ENCODE results near the gene ECE1. TPM values are rescaled to one million over a fixed set of nuclear protein-coding genes. Genes with fewer than 3 reads are reported as not detected.
"Not testable (repeated sequence)": the region's sequence is repeated elsewhere in the genome, so short reads cannot be mapped to it uniquely, and the experiment has no call there.

ECE1 gene
- total RNA-seq, 4 donors from 2014 or later: 55.9 to 149 (median 112) TPM

DNA sequence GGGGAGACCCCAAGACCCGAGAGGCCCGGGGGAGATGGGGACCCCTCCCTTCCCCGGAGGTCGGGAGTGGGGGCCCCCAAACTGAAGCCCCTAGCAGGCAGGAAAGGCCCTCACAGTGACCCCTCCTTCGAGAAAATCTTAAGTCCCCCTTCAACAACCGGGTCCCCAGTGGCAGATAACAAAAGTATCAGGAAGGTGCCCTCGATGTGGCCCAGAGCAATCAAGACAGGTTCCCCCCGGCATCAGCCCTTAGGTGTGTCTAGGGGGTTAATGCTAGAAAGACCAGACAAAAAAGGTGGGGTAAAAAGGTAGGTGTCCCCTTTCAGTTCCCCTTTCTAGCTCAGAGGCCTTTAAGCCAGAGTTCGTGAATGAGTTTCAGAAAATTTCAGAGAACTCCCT, 282 bp upstream of the ECE1 start:
- no peak for DNase-seq

DNA sequence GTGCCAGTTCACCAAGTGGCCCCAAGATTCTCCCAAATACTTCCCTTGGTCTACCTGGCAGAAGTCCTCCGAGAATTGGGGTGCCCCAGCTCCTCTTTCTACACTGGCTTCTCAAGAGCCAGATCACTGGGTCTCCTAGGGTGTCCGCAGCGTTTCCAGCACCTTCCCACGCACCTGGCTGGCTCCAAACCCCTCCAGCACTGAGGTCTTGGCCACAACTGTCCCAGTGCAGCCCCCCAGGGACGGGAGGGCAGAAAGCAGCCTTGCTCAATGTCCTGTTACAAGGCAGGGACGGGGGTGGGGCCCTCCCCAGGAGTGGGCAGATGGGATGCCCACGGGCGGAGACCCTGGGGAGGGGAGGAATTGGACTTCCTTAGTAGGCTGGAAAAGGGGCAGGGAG, 1.1 kb downstream of the ECE1 start:
- TF ChIP-seq EP300 (IDR thresholded peaks at IDR 0.05; ENCODE audit: low read depth): no peak
- TF ChIP-seq, protein P1, sequence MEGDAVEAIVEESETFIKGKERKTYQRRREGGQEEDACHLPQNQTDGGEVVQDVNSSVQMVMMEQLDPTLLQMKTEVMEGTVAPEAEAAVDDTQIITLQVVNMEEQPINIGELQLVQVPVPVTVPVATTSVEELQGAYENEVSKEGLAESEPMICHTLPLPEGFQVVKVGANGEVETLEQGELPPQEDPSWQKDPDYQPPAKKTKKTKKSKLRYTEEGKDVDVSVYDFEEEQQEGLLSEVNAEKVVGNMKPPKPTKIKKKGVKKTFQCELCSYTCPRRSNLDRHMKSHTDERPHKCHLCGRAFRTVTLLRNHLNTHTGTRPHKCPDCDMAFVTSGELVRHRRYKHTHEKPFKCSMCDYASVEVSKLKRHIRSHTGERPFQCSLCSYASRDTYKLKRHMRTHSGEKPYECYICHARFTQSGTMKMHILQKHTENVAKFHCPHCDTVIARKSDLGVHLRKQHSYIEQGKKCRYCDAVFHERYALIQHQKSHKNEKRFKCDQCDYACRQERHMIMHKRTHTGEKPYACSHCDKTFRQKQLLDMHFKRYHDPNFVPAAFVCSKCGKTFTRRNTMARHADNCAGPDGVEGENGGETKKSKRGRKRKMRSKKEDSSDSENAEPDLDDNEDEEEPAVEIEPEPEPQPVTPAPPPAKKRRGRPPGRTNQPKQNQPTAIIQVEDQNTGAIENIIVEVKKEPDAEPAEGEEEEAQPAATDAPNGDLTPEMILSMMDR (IDR thresholded peaks at IDR 0.05): no peak
- no peak for TF ChIP-seq POLR2AphosphoS5 (IDR thresholded peaks at IDR 0.05)
- no peak for TF ChIP-seq POLR2A (IDR thresholded peaks at IDR 0.05)

More for the DNA sequence above, 282 bp upstream of the ECE1 start:
- peak overlapping the region; percentile 78 to 85 (median 80) for H3K27ac ChIP-seq
- H3K36me3 ChIP-seq: no peaks in the 10 kb centered on the region
- in situ Hi-C loops (cut with MboI; ENCODE audit: low pct_ligation_motif_present in 1 of 4, low pct_unique_long_range_greater_than_20kb in 1 of 4, low sequenced_read_pairs in 3 of 4) (no loop called here), intact Hi-C loops (cut with DNase I; ENCODE audit: low total_unique reads) (no loop called here)
- no peaks in the 10 kb centered on the region for H3K9me3 ChIP-seq
- peak overlapping the region; percentile 46 to 63 (median 61) for H3K4me3 ChIP-seq
- no peaks in the 10 kb centered on the region for H3K27me3 ChIP-seq
- TF ChIP-seq, protein P1 (IDR thresholded peaks at IDR 0.05): no peak
- TF ChIP-seq POLR2AphosphoS5 (IDR thresholded peaks at IDR 0.05) (no peak), POLR2A (IDR thresholded peaks at IDR 0.05) (no peak), EP300 (IDR thresholded peaks at IDR 0.05; ENCODE audit: low read depth) (no peak)
- peaks cover 29 to 70% (median 40%) of the 10 kb centered on the region in 4 donors for H3K4me1 ChIP-seq
- 10 to 24% methylated on average over 4 to 5 of the region's 9 CpGs for WGBS, 2 donors (ENCODE audit: low coverage in 1 of 2)

DNA sequence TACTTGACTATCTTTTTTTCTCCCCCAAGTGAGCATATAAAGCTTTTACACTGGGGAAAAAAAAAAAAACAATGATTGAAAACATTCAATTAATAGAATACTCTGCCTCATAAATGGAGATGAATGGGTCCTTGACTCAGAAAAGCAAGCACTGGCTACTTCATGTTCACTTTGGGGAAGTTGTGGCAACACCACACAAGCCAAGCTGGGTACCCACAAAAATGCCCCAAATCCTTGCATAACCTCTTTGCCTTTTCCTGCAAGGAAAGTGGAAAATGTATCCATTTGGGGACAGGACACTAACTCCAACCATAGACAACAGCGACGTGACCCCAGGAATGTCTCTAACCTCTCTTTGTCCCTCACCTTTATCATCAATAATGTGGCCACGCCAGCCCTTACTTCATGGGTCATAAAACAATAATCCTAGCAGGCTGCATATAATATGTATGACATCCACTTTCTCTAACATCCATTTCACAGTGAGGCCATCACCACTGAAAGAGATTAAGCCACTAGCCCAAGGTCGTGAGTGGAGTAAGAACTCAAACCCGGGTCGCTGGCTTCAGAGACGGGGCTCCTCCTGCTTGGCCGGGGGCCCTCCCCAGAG, 2.3 kb downstream of the ECE1 start:
- in situ Hi-C loops (cut with MboI; ENCODE audit: low pct_ligation_motif_present in 1 of 4, low pct_unique_long_range_greater_than_20kb in 1 of 4, low sequenced_read_pairs in 3 of 4): no loop called here

More for the DNA sequence above, 1.1 kb downstream of the ECE1 start:
- in situ Hi-C loops (cut with MboI; ENCODE audit: low pct_ligation_motif_present in 1 of 4, low pct_unique_long_range_greater_than_20kb in 1 of 4, low sequenced_read_pairs in 3 of 4): no loop called here
- Histone ChIP-seq H3K4me3 (peak overlapping the region; percentile 46 to 63 (median 61)), H3K27ac (peak overlapping the region; percentile 78 to 85 (median 80)), H3K27me3 (no peaks in the 10 kb centered on the region), H3K4me1 (peaks cover 29 to 65% (median 31%) of the 10 kb centered on the region in 4 donors), H3K36me3 (no peaks in the 10 kb centered on the region), H3K9me3 (no peaks in the 10 kb centered on the region)
- DNase-seq: no peak
- 79% methylated on average over 8 of the region's 8 CpGs; no CpG with 5 or more reads in 1 of the 2 donors for WGBS, 2 donors (ENCODE audit: low coverage in 1 of 2)
- intact Hi-C loops (cut with DNase I; ENCODE audit: low total_unique reads): no loop called here

DNA sequence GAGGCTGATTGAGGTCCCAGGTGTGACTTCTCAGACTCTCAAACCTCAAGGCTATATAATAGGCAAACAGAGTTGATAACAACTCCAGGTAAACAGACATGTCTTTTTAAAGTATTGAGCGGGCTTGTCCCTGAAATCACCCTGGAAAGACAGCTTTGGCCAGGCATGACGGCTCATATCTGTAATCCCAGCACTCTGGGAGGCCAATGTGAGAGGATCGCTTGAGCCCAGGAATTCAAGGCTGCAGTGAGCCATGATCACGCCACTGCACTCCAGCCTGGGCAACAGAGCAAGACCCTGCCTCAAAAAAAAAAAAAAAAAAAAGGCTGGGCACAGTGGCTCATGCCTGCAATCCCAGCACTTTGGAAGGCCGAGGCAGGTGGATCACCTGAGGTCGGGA, 4.9 kb downstream of the ECE1 start:
- in situ Hi-C loops (cut with MboI; ENCODE audit: low pct_ligation_motif_present in 1 of 4, low pct_unique_long_range_greater_than_20kb in 1 of 4, low sequenced_read_pairs in 3 of 4); H3K4me3 ChIP-seq; H3K27me3 ChIP-seq; DNase-seq; H3K27ac ChIP-seq; H3K9me3 ChIP-seq; H3K36me3 ChIP-seq; intact Hi-C loops (cut with DNase I; ENCODE audit: low total_unique reads): not testable (repeated sequence)
- WGBS, 2 donors (ENCODE audit: low coverage in 1 of 2): 68% methylated on average over 6 of the region's 6 CpGs; no CpG with 5 or more reads in 1 of the 2 donors
- peaks cover 15 to 46% (median 28%) of the 10 kb centered on the region in 4 donors for H3K4me1 ChIP-seq

More for the DNA sequence above, 2.3 kb downstream of the ECE1 start:
- intact Hi-C loops (cut with DNase I; ENCODE audit: low total_unique reads): no loop called here
- TF ChIP-seq POLR2AphosphoS5 (IDR thresholded peaks at IDR 0.05): peak in 1 of 3 donors; percentile 21
- TF ChIP-seq, protein P1 (IDR thresholded peaks at IDR 0.05): no peak
- WGBS, 2 donors (ENCODE audit: low coverage in 1 of 2): 50 to 63% methylated on average over 5 to 8 of the region's 8 CpGs
- Histone ChIP-seq H3K27me3 (no peaks in the 10 kb centered on the region), H3K36me3 (no peaks in the 10 kb centered on the region), H3K4me1 (peaks cover 22 to 53% (median 31%) of the 10 kb centered on the region in 4 donors), H3K27ac (peak overlapping the region; percentile 22 to 85 (median 80)), H3K9me3 (no peaks in the 10 kb centered on the region), H3K4me3 (no peak overlapping the region)
- DNase-seq: no peak

DNA sequence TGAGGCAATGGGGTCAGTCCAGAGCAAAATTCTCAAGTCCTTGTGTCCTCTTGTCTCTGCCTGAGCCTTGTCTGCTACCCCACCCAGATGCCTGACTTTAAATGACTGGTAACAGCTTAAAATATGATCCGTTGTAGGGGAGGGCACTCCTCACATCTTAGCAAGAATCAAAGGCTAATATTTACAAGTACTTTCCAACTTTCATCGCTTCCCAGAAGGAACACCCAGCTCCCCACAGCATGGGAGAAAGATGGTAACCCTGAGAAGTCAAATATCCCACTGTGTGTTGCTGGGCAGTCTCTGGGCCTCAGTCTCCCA, 5.2 kb downstream of the ECE1 start:
- Histone ChIP-seq H3K27ac (no peak overlapping the region), H3K4me3 (no peak overlapping the region), H3K9me3 (no peaks in the 10 kb centered on the region), H3K4me1 (peaks cover 19 to 48% (median 31%) of the 10 kb centered on the region in 4 donors), H3K36me3 (no peaks in the 10 kb centered on the region), H3K27me3 (no peaks in the 10 kb centered on the region)
- in situ Hi-C loops (cut with MboI; ENCODE audit: low pct_ligation_motif_present in 1 of 4, low pct_unique_long_range_greater_than_20kb in 1 of 4, low sequenced_read_pairs in 3 of 4) (no loop called here), intact Hi-C loops (cut with DNase I; ENCODE audit: low total_unique reads) (no loop called here)
- DNase-seq: no peak
- TF ChIP-seq EP300 (IDR thresholded peaks at IDR 0.05; ENCODE audit: low read depth) (no peak), POLR2A (IDR thresholded peaks at IDR 0.05) (no peak)
- TF ChIP-seq, protein P1 (IDR thresholded peaks at IDR 0.05): no peak
- WGBS, 2 donors (ENCODE audit: low coverage in 1 of 2): 60% methylated on average over 2 of the region's 2 CpGs; no CpG with 5 or more reads in 1 of the 2 donors

Measured in transverse colon (tissue), 4 donors.